ENCODE data around the gene WNT7B.

The WNT7B gene

GRCh38 chr22:45886540-45886939, 90.4 kb downstream of the WNT7B start:
- H3K36me3 ChIP-seq (ENCODE audit: insufficient read depth): no peaks in the 10 kb centered on the region
- H4K20me1 ChIP-seq (ENCODE audit: insufficient read depth): no peaks in the 10 kb centered on the region
- H3K79me2 ChIP-seq (ENCODE audit: insufficient read depth, low read depth): no peaks in the 10 kb centered on the region
- no peak overlapping the region for H3K9ac ChIP-seq
- no peak overlapping the region for H3K27ac ChIP-seq
- no peak overlapping the region for H3K4me3 ChIP-seq (IDR thresholded peaks at IDR 0.05; ENCODE audit: insufficient read depth, low read depth, low read length)
- TF ChIP-seq CTCF (conservative IDR thresholded peaks at IDR 0.05; ENCODE audit: low read depth, low read length): no peak
- no peak overlapping the region for H3K4me2 ChIP-seq
- no peaks in the 10 kb centered on the region for H3K4me1 ChIP-seq (ENCODE audit: low read depth, poor library complexity, severe bottlenecking)
- no peak overlapping the region for H2AFZ ChIP-seq (ENCODE audit: low read depth)
- peaks cover 37% of the 10 kb centered on the region for H3K27me3 ChIP-seq (ENCODE audit: insufficient read depth, low read depth)

DNA sequence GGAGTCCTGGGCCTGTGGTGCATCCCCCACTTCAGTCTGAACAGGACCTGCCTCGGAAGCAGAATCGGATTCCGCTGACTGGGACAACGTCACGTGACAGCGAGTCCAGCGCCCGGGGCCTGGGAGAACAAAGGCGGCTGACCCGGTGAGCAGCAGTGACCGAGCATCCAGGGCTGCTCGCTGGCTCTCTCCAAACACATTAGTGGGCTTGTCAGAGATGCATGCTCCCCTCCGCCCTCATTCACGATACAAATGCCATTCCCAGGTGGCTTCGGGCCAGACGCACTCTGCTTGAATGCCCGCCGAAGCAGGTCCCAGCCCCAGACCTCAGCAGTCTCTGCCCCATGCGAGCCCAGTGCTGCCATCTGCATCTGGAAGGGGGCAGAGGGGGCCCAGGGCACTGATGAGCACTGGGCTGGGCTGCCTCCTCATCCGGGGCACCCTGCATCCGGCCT, 91.0 kb downstream of the WNT7B start:
- H3K4me3 ChIP-seq (IDR thresholded peaks at IDR 0.05; ENCODE audit: insufficient read depth, low read depth, low read length): no peak overlapping the region
- H3K79me2 ChIP-seq (ENCODE audit: insufficient read depth, low read depth): no peaks in the 10 kb centered on the region
- H3K4me1 ChIP-seq (ENCODE audit: low read depth, poor library complexity, severe bottlenecking): no peaks in the 10 kb centered on the region
- H3K9ac ChIP-seq: no peak overlapping the region
- H2AFZ ChIP-seq (ENCODE audit: low read depth): no peak overlapping the region
- no peak for TF ChIP-seq CTCF (conservative IDR thresholded peaks at IDR 0.05; ENCODE audit: low read depth, low read length)
- H3K27me3 ChIP-seq (ENCODE audit: insufficient read depth, low read depth): peaks cover 39% of the 10 kb centered on the region
- H3K4me2 ChIP-seq: no peak overlapping the region
- no peaks in the 10 kb centered on the region for H4K20me1 ChIP-seq (ENCODE audit: insufficient read depth)
- no peaks in the 10 kb centered on the region for H3K36me3 ChIP-seq (ENCODE audit: insufficient read depth)
- no peak overlapping the region for H3K27ac ChIP-seq

- Histone ChIP-seq H3K36me3 (ENCODE audit: insufficient read depth) (no peaks in the 10 kb centered on the region), H3K27me3 (ENCODE audit: insufficient read depth, low read depth) (peaks cover 45% of the 10 kb centered on the region), H3K4me1 (ENCODE audit: low read depth, poor library complexity, severe bottlenecking) (no peaks in the 10 kb centered on the region), H3K4me3 (IDR thresholded peaks at IDR 0.05; ENCODE audit: insufficient read depth, low read depth, low read length) (no peak overlapping the region), H3K79me2 (ENCODE audit: insufficient read depth, low read depth) (no peaks in the 10 kb centered on the region), H3K9ac (no peak overlapping the region), H3K27ac (no peak overlapping the region), H3K4me2 (no peak overlapping the region), H4K20me1 (ENCODE audit: insufficient read depth) (no peaks in the 10 kb centered on the region), H2AFZ (ENCODE audit: low read depth) (no peak overlapping the region)
- no peak for TF ChIP-seq CTCF (conservative IDR thresholded peaks at IDR 0.05; ENCODE audit: low read depth, low read length)
Measured at GRCh38 chr22:45885171-45885840, 91.7 kb downstream of the WNT7B start.

GRCh38 chr22:45884201-45885062, 92.5 kb downstream of the WNT7B start:
- Histone ChIP-seq H4K20me1 (ENCODE audit: insufficient read depth) (no peaks in the 10 kb centered on the region), H3K4me3 (IDR thresholded peaks at IDR 0.05; ENCODE audit: insufficient read depth, low read depth, low read length) (no peak overlapping the region), H3K36me3 (ENCODE audit: insufficient read depth) (no peaks in the 10 kb centered on the region), H3K27ac (no peak overlapping the region), H3K79me2 (ENCODE audit: insufficient read depth, low read depth) (no peaks in the 10 kb centered on the region), H3K4me1 (ENCODE audit: low read depth, poor library complexity, severe bottlenecking) (no peaks in the 10 kb centered on the region), H2AFZ (ENCODE audit: low read depth) (no peak overlapping the region), H3K9ac (no peak overlapping the region), H3K4me2 (no peak overlapping the region), H3K27me3 (ENCODE audit: insufficient read depth, low read depth) (peaks cover 53% of the 10 kb centered on the region)
- no peak for TF ChIP-seq CTCF (conservative IDR thresholded peaks at IDR 0.05; ENCODE audit: low read depth, low read length)
